ENCODE results near the gene GSTM2.
"Not testable (repeated sequence)": the region's sequence is repeated elsewhere in the genome, so short reads cannot be mapped to it uniquely, and the experiment has no call there.

The GSTM2 gene

DNA sequence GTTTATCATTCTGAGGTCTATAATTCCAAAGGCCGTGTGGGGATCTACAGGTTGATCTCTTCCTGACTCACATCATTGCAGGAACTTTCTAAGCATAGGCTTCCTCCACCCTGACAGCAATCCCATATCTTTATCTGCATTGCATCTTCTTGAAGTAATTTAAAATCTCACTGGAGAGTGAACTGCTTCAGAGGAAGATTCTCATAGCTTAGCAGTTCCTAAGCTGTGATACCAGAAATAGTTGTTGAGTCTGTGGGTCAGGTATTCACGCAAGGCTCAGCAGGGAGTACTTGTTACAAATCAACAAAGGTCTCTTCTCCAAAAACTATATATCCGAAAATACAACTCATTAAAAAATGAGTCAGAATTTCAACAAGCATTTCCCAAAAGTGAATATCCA, 27.3 kb downstream of the GSTM2 start:
- H3K4me3 ChIP-seq (ENCODE audit: low read depth, low read length); H3K27me3 ChIP-seq (ENCODE audit: control insufficient read depth, insufficient read depth, low read length); H3K36me3 ChIP-seq (ENCODE audit: control insufficient read depth, insufficient read depth, low read length): not testable (repeated sequence)

DNA sequence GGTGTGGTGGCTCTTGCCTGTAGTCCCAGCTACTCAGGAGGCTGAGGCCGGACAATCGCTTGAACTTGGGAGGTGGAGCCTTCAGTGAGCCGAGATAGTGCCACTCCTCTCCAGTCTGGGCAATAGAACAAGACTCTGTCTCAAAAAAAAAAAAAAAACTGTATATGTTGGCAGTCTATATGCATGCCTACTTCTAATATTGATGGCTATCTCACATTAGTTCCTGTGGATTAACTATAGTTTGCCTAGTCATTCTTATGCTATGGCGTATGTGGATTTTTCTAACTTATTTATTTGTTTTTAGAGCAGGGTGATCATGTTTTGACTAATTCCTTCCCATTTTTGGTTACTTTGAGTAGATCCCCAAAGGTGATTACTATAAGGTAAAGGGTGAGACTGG, 29.2 kb downstream of the GSTM2 start:
- Histone ChIP-seq H3K36me3 (ENCODE audit: control insufficient read depth, insufficient read depth, low read length) (no peaks in the 10 kb centered on the region), H3K4me3 (ENCODE audit: low read depth, low read length) (no peak overlapping the region), H3K27me3 (ENCODE audit: control insufficient read depth, insufficient read depth, low read length) (no peaks in the 10 kb centered on the region), H3K4me1 (ENCODE audit: control insufficient read depth, insufficient read depth, low read length) (no peaks in the 10 kb centered on the region), H3K9ac (ENCODE audit: low read depth, low read length) (no peak overlapping the region), H3K9me3 (ENCODE audit: control insufficient read depth, insufficient read depth, low read length) (no peaks in the 10 kb centered on the region)

More for the DNA sequence above, 27.3 kb downstream of the GSTM2 start:
- H3K4me1 ChIP-seq (ENCODE audit: control insufficient read depth, insufficient read depth, low read length); H3K9ac ChIP-seq (ENCODE audit: low read depth, low read length); H3K9me3 ChIP-seq (ENCODE audit: control insufficient read depth, insufficient read depth, low read length): not testable (repeated sequence)

DNA sequence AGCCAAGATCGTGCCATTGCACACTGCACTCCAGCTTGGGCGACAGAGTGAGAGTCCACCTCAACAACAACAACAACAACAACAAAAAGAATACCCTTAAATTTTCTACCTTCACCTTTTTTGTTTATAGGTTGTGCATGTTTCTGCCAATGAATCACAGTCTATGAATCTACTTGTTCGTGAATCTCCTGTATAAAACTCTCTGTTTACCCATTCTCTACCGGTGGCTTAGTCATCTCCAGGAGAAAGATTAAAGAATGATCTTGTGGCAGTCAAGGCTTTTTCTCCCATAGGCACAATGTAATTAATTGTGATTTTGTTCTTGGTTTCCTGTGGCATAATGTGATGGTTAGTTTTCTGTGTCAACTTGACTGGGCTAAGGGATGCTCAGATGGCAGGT, 30.0 kb downstream of the GSTM2 start:
- not testable (repeated sequence) for H3K4me1 ChIP-seq (ENCODE audit: control insufficient read depth, insufficient read depth, low read length); H3K4me3 ChIP-seq (ENCODE audit: low read depth, low read length); H3K36me3 ChIP-seq (ENCODE audit: control insufficient read depth, insufficient read depth, low read length); H3K9me3 ChIP-seq (ENCODE audit: control insufficient read depth, insufficient read depth, low read length); H3K27me3 ChIP-seq (ENCODE audit: control insufficient read depth, insufficient read depth, low read length); H3K9ac ChIP-seq (ENCODE audit: low read depth, low read length)

DNA sequence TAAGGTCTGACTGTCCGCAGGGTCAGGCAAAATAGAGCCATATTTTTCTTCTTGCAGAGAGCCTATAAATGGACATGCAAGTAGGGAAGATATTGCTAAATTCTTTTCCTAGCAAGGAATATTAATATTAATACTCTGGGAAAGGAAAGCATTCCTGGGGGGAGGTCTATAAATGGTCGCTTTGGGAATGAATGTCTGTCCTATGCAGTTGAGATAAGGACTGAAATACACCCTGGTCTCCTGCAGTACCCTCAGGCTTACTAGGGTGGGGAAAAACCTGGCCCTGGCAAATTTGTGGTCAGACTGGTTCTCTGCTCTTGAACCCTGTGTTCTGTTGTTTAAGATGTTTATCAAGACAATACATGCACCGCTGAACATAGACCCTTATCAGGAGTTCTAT, 35.1 kb downstream of the GSTM2 start:
- H3K27me3 ChIP-seq (ENCODE audit: control insufficient read depth, insufficient read depth, low read length); H3K4me1 ChIP-seq (ENCODE audit: control insufficient read depth, insufficient read depth, low read length); H3K9me3 ChIP-seq (ENCODE audit: control insufficient read depth, insufficient read depth, low read length); H3K4me3 ChIP-seq (ENCODE audit: low read depth, low read length); H3K9ac ChIP-seq (ENCODE audit: low read depth, low read length); H3K36me3 ChIP-seq (ENCODE audit: control insufficient read depth, insufficient read depth, low read length): not testable (repeated sequence)

DNA sequence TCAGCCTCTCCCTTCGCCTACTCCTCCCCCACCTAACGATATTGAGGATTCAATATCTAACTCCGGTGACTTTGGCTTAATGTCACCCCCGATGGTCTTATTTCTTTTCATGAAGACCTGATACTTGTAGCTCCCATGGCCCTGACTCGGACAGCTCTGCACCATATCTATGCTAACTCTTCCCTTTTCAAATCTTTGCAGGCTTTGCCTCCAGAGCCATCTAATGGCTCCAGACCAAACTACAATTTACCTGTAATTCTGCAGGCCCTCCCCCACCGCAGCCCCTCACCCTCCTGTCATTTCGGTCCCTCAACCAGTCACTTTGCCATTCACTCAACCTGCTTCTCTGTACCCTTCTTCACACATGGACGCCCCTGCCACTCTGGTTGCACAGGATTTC, 36.3 kb downstream of the GSTM2 start:
- Histone ChIP-seq H3K4me1 (ENCODE audit: control insufficient read depth, insufficient read depth, low read length) (no peaks in the 10 kb centered on the region), H3K9me3 (ENCODE audit: control insufficient read depth, insufficient read depth, low read length) (no peaks in the 10 kb centered on the region)

DNA sequence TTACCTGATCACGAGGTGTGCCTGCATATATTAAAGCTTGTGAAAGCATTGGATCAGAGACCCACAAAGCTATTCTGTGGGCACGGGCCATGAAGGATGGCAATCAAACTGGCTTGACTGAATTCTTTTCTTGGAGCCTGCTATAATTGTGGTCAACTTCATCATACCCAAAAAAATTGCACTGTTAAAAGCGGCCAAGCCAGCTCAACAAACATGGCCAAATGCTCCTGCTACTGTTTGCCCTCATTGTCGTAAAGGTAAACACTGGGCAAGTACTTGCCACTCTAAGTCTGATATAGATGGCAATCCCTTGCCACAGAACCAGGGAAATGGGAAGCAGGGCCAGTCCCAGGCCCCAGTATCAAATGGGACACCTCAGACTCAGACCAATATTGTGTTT, 37.6 kb downstream of the GSTM2 start:
- no peaks in the 10 kb centered on the region for H3K27me3 ChIP-seq (ENCODE audit: control insufficient read depth, insufficient read depth, low read length)
- H3K36me3 ChIP-seq (ENCODE audit: control insufficient read depth, insufficient read depth, low read length), result no peaks in the 10 kb centered on the region
- H3K9me3 ChIP-seq (ENCODE audit: control insufficient read depth, insufficient read depth, low read length), result no peaks in the 10 kb centered on the region
- no peak overlapping the region for H3K9ac ChIP-seq (ENCODE audit: low read depth, low read length)
- H3K4me1 ChIP-seq (ENCODE audit: control insufficient read depth, insufficient read depth, low read length), result no peaks in the 10 kb centered on the region
- H3K4me3 ChIP-seq (ENCODE audit: low read depth, low read length), result no peak overlapping the region

More for the DNA sequence above, 36.3 kb downstream of the GSTM2 start:
- Histone ChIP-seq H3K27me3 (ENCODE audit: control insufficient read depth, insufficient read depth, low read length) (no peaks in the 10 kb centered on the region), H3K4me3 (ENCODE audit: low read depth, low read length) (no peak overlapping the region), H3K9ac (ENCODE audit: low read depth, low read length) (no peak overlapping the region), H3K36me3 (ENCODE audit: control insufficient read depth, insufficient read depth, low read length) (no peaks in the 10 kb centered on the region)

DNA sequence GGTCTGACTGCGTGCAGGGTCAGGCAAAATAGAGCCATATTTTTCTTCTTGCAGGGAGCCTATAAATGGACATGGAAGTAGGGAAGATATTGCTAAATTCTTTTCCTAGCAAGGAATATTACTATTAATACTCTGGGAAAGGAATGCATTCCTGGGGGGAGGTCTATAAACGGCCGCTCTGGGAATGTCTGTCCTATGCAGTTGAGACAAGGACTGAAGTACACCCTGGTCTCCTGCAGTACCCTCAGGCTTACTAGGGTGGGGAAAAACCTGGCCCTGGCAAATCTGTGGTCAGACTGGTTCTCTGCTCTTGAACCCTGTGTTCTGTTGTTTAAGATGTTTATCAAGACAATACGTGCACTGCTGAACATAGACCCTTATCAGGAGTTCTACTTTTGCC, 41.1 kb downstream of the GSTM2 start:
- H3K4me1 ChIP-seq (ENCODE audit: control insufficient read depth, insufficient read depth, low read length); H3K27me3 ChIP-seq (ENCODE audit: control insufficient read depth, insufficient read depth, low read length); H3K4me3 ChIP-seq (ENCODE audit: low read depth, low read length); H3K36me3 ChIP-seq (ENCODE audit: control insufficient read depth, insufficient read depth, low read length); H3K9ac ChIP-seq (ENCODE audit: low read depth, low read length); H3K9me3 ChIP-seq (ENCODE audit: control insufficient read depth, insufficient read depth, low read length): not testable (repeated sequence)

DNA sequence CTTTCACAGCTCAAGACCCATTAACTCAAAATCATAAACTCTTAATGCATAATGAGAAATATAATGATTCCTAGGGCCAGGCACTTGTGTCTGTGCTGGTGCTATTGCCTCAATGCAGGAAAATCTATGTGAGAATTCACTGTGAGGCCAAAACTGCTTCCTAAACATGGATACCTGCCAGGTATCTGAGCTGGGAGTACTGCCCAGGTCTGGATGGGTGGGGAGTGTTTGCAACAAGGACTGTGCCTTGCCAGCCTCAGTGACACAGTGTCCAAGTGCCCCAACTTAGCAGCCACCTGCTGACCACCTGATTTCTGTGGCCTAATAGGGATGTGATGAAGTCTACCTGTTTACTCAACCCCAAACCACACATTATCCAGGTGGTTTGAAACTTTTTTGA, 42.0 kb downstream of the GSTM2 start:
- H3K4me3 ChIP-seq (ENCODE audit: low read depth, low read length); H3K27me3 ChIP-seq (ENCODE audit: control insufficient read depth, insufficient read depth, low read length); H3K4me1 ChIP-seq (ENCODE audit: control insufficient read depth, insufficient read depth, low read length); H3K9me3 ChIP-seq (ENCODE audit: control insufficient read depth, insufficient read depth, low read length); H3K36me3 ChIP-seq (ENCODE audit: control insufficient read depth, insufficient read depth, low read length); H3K9ac ChIP-seq (ENCODE audit: low read depth, low read length): not testable (repeated sequence)

DNA sequence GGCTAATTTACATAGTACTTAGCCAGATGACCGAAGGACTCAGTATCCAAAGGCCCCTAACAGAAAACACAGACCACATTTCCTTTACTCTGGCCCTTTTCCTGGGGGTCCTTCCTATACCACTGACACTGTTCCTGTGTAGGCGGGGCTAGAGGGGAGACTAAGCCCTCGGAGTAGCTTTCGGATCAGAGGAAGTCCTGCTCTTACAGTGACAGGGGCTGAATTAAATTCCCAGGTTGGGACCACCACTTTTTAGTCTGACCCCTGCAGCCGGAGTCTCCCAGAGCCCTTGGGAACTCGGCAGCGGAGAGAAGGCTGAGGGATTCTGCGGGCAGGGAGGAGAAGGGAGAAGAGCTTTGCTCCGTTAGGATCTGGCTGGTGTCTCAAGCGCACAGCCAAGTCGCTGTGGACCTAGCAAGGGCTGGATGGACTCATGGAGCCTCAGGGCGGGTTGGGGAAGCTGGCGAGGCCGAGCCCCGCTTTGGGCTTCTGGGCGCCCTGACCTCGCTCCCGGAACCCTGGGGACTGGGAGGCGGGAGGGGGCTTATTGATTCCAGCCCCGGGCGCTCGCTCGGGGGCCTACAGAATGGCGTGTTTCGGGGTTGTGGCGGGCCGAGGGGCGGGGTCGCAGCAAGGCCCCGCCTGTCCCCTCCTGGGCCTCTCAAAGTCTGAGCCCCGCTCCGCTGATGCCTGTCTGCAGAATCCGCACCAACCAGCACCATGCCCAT, 43.9 kb downstream of the GSTM2 start, which contains the start of gene GSTM5:
Gene GSTM5 (plus strand): TSS at position 659 of the 728 bp plus-strand sequence. CDS start 62 bp downstream, at position 721.
- not testable (repeated sequence) for H3K36me3 ChIP-seq (ENCODE audit: control insufficient read depth, insufficient read depth, low read length); H3K4me1 ChIP-seq (ENCODE audit: control insufficient read depth, insufficient read depth, low read length); H3K9ac ChIP-seq (ENCODE audit: low read depth, low read length); H3K27me3 ChIP-seq (ENCODE audit: control insufficient read depth, insufficient read depth, low read length); H3K9me3 ChIP-seq (ENCODE audit: control insufficient read depth, insufficient read depth, low read length)
- H3K4me3 ChIP-seq (ENCODE audit: low read depth, low read length), result peak within 1 kb of the TSS; percentile 26

DNA sequence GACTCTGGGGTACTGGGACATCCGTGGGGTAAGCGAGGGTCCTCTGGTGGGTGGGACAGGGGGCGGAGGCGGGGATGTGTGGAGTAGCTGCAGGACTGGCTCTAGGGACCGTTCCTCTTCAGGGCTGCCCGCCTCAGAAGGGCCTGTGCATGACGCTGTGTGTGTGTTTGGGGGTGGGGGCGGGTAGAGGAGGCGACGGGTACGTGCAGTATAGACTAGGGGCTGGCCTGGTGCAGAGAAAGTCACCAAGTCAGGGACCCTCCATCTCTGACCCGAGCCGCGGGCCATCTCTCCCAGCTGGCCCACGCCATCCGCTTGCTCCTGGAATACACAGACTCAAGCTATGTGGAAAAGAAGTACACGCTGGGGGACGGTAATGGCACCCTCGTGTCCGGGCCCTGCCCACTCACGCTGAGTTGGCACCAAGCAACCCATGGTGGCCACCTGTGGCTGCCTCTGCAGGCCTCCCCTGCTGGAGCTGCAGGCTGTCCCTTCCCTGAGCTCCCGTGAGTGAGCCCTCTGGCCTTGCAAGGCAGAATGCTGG, 44.5 kb downstream of the GSTM2 start:
- Histone ChIP-seq H3K9ac (ENCODE audit: low read depth, low read length) (no peak overlapping the region), H3K9me3 (ENCODE audit: control insufficient read depth, insufficient read depth, low read length) (no peaks in the 10 kb centered on the region), H3K4me3 (ENCODE audit: low read depth, low read length) (peak overlapping the region; percentile 26), H3K27me3 (ENCODE audit: control insufficient read depth, insufficient read depth, low read length) (no peaks in the 10 kb centered on the region), H3K36me3 (ENCODE audit: control insufficient read depth, insufficient read depth, low read length) (no peaks in the 10 kb centered on the region), H3K4me1 (ENCODE audit: control insufficient read depth, insufficient read depth, low read length) (no peaks in the 10 kb centered on the region)

DNA sequence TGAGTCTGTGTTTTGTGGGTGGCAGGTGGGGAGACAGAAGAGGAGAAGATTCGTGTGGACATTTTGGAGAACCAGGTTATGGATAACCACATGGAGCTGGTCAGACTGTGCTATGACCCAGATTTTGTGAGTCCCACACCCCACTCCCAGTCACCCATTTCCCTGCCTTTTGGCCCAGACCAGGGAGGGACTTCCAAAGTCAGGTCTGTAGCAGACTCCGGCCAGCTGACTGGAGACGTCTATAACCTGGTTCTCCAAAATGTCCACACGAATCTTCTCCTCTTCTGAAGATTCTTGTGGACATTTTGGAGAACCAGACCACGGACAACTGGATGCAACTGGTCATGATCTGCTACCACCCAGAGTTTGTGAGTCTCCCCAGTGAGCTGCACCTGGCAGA, 45.8 kb downstream of the GSTM2 start:
- Histone ChIP-seq H3K27me3 (ENCODE audit: control insufficient read depth, insufficient read depth, low read length) (no peaks in the 10 kb centered on the region), H3K9me3 (ENCODE audit: control insufficient read depth, insufficient read depth, low read length) (no peaks in the 10 kb centered on the region), H3K4me1 (ENCODE audit: control insufficient read depth, insufficient read depth, low read length) (no peaks in the 10 kb centered on the region), H3K4me3 (ENCODE audit: low read depth, low read length) (no peak overlapping the region), H3K36me3 (ENCODE audit: control insufficient read depth, insufficient read depth, low read length) (no peaks in the 10 kb centered on the region), H3K9ac (ENCODE audit: low read depth, low read length) (no peak overlapping the region)

DNA sequence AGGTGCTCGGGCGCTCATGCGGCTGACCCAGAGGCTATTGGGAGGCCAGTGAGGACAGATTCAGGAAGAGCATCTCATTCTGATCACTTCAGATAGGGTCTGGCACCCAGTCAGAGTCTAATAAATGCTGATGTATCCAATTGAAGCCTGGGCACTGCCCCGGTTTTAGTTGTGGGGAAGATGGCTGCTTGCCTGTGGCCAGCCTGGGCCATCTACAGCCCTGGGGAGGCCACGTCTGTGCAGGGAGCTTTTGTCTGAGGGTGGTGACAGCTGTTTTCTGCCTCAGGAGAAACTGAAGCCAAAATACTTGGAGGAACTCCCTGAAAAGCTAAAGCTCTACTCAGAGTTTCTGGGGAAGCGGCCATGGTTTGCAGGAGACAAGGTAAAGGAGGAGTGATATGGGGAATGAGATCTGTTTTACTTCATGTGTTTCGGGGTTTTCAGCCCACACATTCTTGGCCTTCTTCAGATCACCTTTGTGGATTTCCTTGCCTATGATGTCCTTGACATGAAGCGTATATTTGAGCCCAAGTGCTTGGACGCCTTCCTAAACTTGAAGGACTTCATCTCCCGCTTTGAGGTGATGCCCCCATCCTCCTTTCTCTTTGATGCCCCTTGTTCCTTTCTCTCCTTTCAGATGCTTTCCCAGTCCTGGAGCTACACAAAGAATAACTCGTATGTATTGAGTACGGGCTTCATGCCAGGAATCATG, 47.0 kb downstream of the GSTM2 start:
- H3K4me3 ChIP-seq (ENCODE audit: low read depth, low read length), result no peak overlapping the region
- no peaks in the 10 kb centered on the region for H3K27me3 ChIP-seq (ENCODE audit: control insufficient read depth, insufficient read depth, low read length)
- H3K9ac ChIP-seq (ENCODE audit: low read depth, low read length), result no peak overlapping the region
- H3K36me3 ChIP-seq (ENCODE audit: control insufficient read depth, insufficient read depth, low read length), result no peaks in the 10 kb centered on the region
- no peaks in the 10 kb centered on the region for H3K9me3 ChIP-seq (ENCODE audit: control insufficient read depth, insufficient read depth, low read length)
- no peaks in the 10 kb centered on the region for H3K4me1 ChIP-seq (ENCODE audit: control insufficient read depth, insufficient read depth, low read length)
